K562 (cell line): ENCODE results near the gene COL8A2. TPM values are rescaled to one million over a fixed set of nuclear protein-coding genes. Genes with fewer than 3 reads are reported as not detected.

Experiments
- ETV1 ChIP-seq: fragments of 450-650 bp; conservative IDR thresholded peaks from 2 replicates; pipeline ENCODE4 v1.6.1; 2016; ENCODE audit warnings: missing genetic modification characterization, control low read depth, low read depth, missing compliant biosample characterization
- MTA1 ChIP-seq: fragments of 450-650 bp; IDR thresholded peaks from 2 replicates; pipeline ENCODE4 v1.6.1; 2017; ENCODE audit warnings: borderline replicate concordance
- NONO ChIP-seq, 2 experiments: fragments of 200-400 bp in 1 of 2; fragments of 450-650 bp in 1 of 2; formaldehyde crosslinking in 1 of 2; IDR thresholded peaks; 2 replicates each; pipeline ENCODE4 v1.6.1; 2017; ENCODE audit warnings: low read depth in 2 of 2, mild to moderate bottlenecking in 2 of 2, moderate library complexity in 2 of 2, low read length in 1 of 2
- PTTG1 ChIP-seq: fragments of 450-650 bp; IDR thresholded peaks from 2 replicates; pipeline ENCODE4 v1.6.1; 2016; ENCODE audit warnings: low read depth, mild to moderate bottlenecking, missing genetic modification characterization, missing compliant biosample characterization
- SMARCA4 ChIP-seq: fragments of 450-650 bp; IDR thresholded peaks from 2 replicates; pipeline ENCODE4 v1.6.1; 2016
- SMARCE1 ChIP-seq: fragments of 450-650 bp; IDR thresholded peaks from 2 replicates; pipeline ENCODE4 v1.7.1; 2016; ENCODE audit warnings: mild to moderate bottlenecking
- TAF7 ChIP-seq: fragments of 450-650 bp; IDR thresholded peaks from 2 replicates; pipeline ENCODE4 v1.6.1; 2016; ENCODE audit warnings: missing genetic modification characterization, missing compliant biosample characterization
- TOE1 ChIP-seq, 2 experiments: fragments of 450-650 bp in 1 of 2; sonication (generic) in 1 of 2; formaldehyde crosslinking in 1 of 2; IDR thresholded peaks; 2 replicates each; pipeline versions ENCODE4 v1.7.1 to v1.8.0; 2016 to 2022; ENCODE audit warnings: borderline replicate concordance in 2 of 2, mild to moderate bottlenecking in 2 of 2, antibody characterized with exemption in 1 of 2, inconsistent platforms in 1 of 2, low read depth in 1 of 2, missing genetic modification reagents in 1 of 2, moderate library complexity in 1 of 2
- polyA plus RNA-seq, 8 experiments: library from polyadenylated mRNA; depleted of rRNA in 4 of 8; stranded (reverse) in 5 of 8; unstranded in 3 of 8; fragments of >200 nt; fragmentation: Nextera tagmentation in 2 of 8; fragmentation: Illumina TruSeq in 1 of 8; extraction: Ambion mirVana in 2 of 8; extraction: Trizol in 1 of 8; gene quantifications; 2 replicates each; pipeline versions ENCODE4 v1.2.1 to v1.2.3, GENCODE V29; 2011 to 2014; ENCODE audit warnings: inconsistent platforms in 1 of 8, missing spikeins in 1 of 8
- total RNA-seq, 7 experiments: library from RNA; depleted of rRNA in 6 of 7; stranded (reverse); fragments of >200 nt in 6 of 7; fragmentation: Illumina TruSeq in 2 of 7; extraction: Trizol in 2 of 7; gene quantifications; 2 replicates each; pipeline versions ENCODE4 v1.2.1 to v1.2.3, GENCODE V29; 2011 to 2021; ENCODE audit warnings: low replicate concordance in 1 of 7
- TF ChIP-seq, protein P1 (sequence below): IDR thresholded peaks from 2 replicates; pipeline ENCODE4 v1.6.1; 2011; ENCODE audit warnings: borderline replicate concordance, low read depth, mild to moderate bottlenecking, moderate library complexity, low read length; ENCODE audit not compliant: insufficient read depth, poor library complexity, severe bottlenecking
- TF ChIP-seq, protein P2 (sequence below): sonication (generic); formaldehyde crosslinking; IDR thresholded peaks from 2 replicates; pipeline ENCODE4 v1.9.0; 2022; ENCODE audit warnings: mild to moderate bottlenecking, missing genetic modification reagents
- TF ChIP-seq, protein P3 (sequence below), 2 experiments: fragments of 450-650 bp; IDR thresholded peaks; 2 replicates each; pipeline ENCODE4 v1.6.1; 2018; ENCODE audit warnings: mild to moderate bottlenecking in 2 of 2, low read depth in 1 of 2; ENCODE audit not compliant: partially characterized antibody in 2 of 2
- TF ChIP-seq, protein P4 (sequence below): fragments of 250-450 bp; sonication (Bioruptor Pico); IDR thresholded peaks from 2 replicates; pipeline ENCODE4 v1.9.0; 2021; ENCODE audit warnings: mild to moderate bottlenecking, inconsistent platforms
- TF ChIP-seq, protein P5 (sequence below): fragments of 250-450 bp; sonication (Bioruptor Pico); IDR thresholded peaks from 2 replicates; pipeline ENCODE4 v1.4.0; 2020; ENCODE audit warnings: borderline replicate concordance
- TF ChIP-seq, protein P6 (sequence below), 2 experiments: fragments of 450-650 bp; IDR thresholded peaks; 2 replicates each; pipeline ENCODE4 v1.6.1; 2016

Gene COL8A2
- total and polyA plus RNA-seq, 9 of the 15 experiments (the other 6 are each of a cell fraction or from before 2014, with no cell fraction given), result 0.03 to 0.14 (median 0.04) TPM; not detected in 5

DNA sequence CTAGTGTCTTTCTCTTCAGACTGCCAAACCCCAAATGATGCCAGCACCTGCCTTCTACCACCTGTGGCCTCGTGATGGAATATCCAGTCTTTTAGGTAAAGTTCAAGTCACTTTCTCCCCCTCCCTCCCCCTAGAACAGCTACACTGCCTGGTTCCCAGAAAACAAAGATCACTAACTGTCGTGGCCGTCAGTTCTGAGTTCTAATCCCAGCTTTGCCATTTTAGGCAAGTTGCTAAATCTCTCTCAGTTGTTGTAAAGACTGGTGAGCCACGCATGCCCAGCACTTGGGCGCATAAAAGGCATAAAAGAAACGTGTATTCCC lies 24.9 kb upstream of the COL8A2 start (continued):
- TF ChIP-seq, protein P1, sequence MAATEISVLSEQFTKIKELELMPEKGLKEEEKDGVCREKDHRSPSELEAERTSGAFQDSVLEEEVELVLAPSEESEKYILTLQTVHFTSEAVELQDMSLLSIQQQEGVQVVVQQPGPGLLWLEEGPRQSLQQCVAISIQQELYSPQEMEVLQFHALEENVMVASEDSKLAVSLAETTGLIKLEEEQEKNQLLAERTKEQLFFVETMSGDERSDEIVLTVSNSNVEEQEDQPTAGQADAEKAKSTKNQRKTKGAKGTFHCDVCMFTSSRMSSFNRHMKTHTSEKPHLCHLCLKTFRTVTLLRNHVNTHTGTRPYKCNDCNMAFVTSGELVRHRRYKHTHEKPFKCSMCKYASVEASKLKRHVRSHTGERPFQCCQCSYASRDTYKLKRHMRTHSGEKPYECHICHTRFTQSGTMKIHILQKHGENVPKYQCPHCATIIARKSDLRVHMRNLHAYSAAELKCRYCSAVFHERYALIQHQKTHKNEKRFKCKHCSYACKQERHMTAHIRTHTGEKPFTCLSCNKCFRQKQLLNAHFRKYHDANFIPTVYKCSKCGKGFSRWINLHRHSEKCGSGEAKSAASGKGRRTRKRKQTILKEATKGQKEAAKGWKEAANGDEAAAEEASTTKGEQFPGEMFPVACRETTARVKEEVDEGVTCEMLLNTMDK, result no peak
- TF ChIP-seq SMARCE1 (peak; percentile 5; the same call in 1 of the 2 replicates), MTA1 (0 out of 2 replicates have a peak, but pooled peaks have one; percentile 18), SMARCA4 (peak; percentile 49; the same call in 1 of the 2 replicates), NONO (IDR thresholded peaks at IDR 0.05; ENCODE audit: low read depth in 2 of 2, low read length in 1 of 2) (no peak), PTTG1 (tag) (no peak), TOE1 (IDR thresholded peaks at IDR 0.05; ENCODE audit: borderline replicate concordance) (no peak), TOE1 (CRISPR knock-in tag; IDR thresholded peaks at IDR 0.05; ENCODE audit: borderline replicate concordance, low read depth) (no peak), TAF7 (peak; percentile 30; the same call in 1 of the 2 replicates), ETV1 (tag) (no peak)
- TF ChIP-seq, protein P2, sequence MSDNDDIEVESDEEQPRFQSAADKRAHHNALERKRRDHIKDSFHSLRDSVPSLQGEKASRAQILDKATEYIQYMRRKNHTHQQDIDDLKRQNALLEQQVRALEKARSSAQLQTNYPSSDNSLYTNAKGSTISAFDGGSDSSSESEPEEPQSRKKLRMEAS (CRISPR knock-in tag), result no peak
- TF ChIP-seq, protein P3, sequence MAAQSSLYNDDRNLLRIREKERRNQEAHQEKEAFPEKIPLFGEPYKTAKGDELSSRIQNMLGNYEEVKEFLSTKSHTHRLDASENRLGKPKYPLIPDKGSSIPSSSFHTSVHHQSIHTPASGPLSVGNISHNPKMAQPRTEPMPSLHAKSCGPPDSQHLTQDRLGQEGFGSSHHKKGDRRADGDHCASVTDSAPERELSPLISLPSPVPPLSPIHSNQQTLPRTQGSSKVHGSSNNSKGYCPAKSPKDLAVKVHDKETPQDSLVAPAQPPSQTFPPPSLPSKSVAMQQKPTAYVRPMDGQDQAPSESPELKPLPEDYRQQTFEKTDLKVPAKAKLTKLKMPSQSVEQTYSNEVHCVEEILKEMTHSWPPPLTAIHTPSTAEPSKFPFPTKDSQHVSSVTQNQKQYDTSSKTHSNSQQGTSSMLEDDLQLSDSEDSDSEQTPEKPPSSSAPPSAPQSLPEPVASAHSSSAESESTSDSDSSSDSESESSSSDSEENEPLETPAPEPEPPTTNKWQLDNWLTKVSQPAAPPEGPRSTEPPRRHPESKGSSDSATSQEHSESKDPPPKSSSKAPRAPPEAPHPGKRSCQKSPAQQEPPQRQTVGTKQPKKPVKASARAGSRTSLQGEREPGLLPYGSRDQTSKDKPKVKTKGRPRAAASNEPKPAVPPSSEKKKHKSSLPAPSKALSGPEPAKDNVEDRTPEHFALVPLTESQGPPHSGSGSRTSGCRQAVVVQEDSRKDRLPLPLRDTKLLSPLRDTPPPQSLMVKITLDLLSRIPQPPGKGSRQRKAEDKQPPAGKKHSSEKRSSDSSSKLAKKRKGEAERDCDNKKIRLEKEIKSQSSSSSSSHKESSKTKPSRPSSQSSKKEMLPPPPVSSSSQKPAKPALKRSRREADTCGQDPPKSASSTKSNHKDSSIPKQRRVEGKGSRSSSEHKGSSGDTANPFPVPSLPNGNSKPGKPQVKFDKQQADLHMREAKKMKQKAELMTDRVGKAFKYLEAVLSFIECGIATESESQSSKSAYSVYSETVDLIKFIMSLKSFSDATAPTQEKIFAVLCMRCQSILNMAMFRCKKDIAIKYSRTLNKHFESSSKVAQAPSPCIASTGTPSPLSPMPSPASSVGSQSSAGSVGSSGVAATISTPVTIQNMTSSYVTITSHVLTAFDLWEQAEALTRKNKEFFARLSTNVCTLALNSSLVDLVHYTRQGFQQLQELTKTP (IDR thresholded peaks at IDR 0.05; ENCODE audit: low read depth in 1 of 2, partially characterized antibody in 2 of 2), result peak in 1 of 2 experiments; percentile 19
- TF ChIP-seq, protein P4, sequence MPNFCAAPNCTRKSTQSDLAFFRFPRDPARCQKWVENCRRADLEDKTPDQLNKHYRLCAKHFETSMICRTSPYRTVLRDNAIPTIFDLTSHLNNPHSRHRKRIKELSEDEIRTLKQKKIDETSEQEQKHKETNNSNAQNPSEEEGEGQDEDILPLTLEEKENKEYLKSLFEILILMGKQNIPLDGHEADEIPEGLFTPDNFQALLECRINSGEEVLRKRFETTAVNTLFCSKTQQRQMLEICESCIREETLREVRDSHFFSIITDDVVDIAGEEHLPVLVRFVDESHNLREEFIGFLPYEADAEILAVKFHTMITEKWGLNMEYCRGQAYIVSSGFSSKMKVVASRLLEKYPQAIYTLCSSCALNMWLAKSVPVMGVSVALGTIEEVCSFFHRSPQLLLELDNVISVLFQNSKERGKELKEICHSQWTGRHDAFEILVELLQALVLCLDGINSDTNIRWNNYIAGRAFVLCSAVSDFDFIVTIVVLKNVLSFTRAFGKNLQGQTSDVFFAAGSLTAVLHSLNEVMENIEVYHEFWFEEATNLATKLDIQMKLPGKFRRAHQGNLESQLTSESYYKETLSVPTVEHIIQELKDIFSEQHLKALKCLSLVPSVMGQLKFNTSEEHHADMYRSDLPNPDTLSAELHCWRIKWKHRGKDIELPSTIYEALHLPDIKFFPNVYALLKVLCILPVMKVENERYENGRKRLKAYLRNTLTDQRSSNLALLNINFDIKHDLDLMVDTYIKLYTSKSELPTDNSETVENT, result no peak
- TF ChIP-seq, protein P5, sequence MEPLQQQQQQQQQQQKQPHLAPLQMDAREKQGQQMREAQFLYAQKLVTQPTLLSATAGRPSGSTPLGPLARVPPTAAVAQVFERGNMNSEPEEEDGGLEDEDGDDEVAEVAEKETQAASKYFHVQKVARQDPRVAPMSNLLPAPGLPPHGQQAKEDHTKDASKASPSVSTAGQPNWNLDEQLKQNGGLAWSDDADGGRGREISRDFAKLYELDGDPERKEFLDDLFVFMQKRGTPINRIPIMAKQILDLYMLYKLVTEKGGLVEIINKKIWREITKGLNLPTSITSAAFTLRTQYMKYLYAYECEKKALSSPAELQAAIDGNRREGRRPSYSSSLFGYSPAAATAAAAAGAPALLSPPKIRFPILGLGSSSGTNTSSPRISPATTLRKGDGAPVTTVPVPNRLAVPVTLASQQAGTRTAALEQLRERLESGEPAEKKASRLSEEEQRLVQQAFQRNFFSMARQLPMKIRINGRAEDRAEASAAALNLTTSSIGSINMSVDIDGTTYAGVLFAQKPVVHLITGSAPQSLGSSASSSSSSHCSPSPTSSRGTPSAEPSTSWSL (CRISPR knock-in tag), result 0 out of 2 replicates have a peak, but pooled peaks have one; percentile 5
- TF ChIP-seq, protein P6, sequence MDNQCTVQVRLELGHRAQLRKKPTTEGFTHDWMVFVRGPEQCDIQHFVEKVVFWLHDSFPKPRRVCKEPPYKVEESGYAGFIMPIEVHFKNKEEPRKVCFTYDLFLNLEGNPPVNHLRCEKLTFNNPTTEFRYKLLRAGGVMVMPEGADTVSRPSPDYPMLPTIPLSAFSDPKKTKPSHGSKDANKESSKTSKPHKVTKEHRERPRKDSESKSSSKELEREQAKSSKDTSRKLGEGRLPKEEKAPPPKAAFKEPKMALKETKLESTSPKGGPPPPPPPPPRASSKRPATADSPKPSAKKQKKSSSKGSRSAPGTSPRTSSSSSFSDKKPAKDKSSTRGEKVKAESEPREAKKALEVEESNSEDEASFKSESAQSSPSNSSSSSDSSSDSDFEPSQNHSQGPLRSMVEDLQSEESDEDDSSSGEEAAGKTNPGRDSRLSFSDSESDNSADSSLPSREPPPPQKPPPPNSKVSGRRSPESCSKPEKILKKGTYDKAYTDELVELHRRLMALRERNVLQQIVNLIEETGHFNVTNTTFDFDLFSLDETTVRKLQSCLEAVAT (IDR thresholded peaks at IDR 0.05), result 0 out of 4 replicates have a peak, but pooled peaks of 1 of the 2 experiments have one; percentile 6
